NCI-H345 treated with DMSO at 0.1 percent for 48 hours (cell line): ENCODE results near the gene ZYG11B.
"Not testable (repeated sequence)": the region's sequence is repeated elsewhere in the genome, so short reads cannot be mapped to it uniquely, and the experiment has no call there.

ENCODE experiments used
- DNase-seq: peaks from one replicate; lab custom pipeline; 2025; ENCODE audit not compliant: unreplicated experiment; lab: John Stamatoyannopoulos, UW

The ZYG11B gene

GRCh38 chr1:52706941-52707926 lies 19.0 kb upstream of the ZYG11B start:
- DNase-seq: no peak

GRCh38 chr1:52707927-52708655 lies 18.2 kb upstream of the ZYG11B start:
- DNase-seq: no peak

GRCh38 chr1:52709016-52709415 lies 17.2 kb upstream of the ZYG11B start:
- no peak for DNase-seq

GRCh38 chr1:52713590-52713989 lies 12.7 kb upstream of the ZYG11B start:
- DNase-seq: no peak

- DNase-seq: not testable (repeated sequence)
Measured at GRCh38 chr1:52715296-52715695, 11.0 kb upstream of the ZYG11B start.

GRCh38 chr1:52723260-52723659 lies 3.0 kb upstream of the ZYG11B start:
- DNase-seq: no peak

GRCh38 chr1:52725903-52726264 lies 369 bp upstream of the ZYG11B start:
- DNase-seq: no peak

GRCh38 chr1:52727114-52727586 lies 897 bp downstream of the ZYG11B start:
- no peak for DNase-seq

- no peak for DNase-seq
Measured at GRCh38 chr1:52727956-52728656, 1.9 kb downstream of the ZYG11B start.

GRCh38 chr1:52733368-52733767 lies 7.1 kb downstream of the ZYG11B start:
- no peak for DNase-seq

- DNase-seq: not testable (repeated sequence)
Measured at GRCh38 chr1:52735371-52735770, 9.1 kb downstream of the ZYG11B start.

GRCh38 chr1:52738148-52738547 lies 11.9 kb downstream of the ZYG11B start:
- no peak for DNase-seq

GRCh38 chr1:52738893-52739292 lies 12.6 kb downstream of the ZYG11B start:
- DNase-seq: no peak

GRCh38 chr1:52739699-52740467 lies 13.6 kb downstream of the ZYG11B start:
- DNase-seq: no peak

- DNase-seq: no peak
Measured at GRCh38 chr1:52741259-52741658, 15.0 kb downstream of the ZYG11B start.

GRCh38 chr1:52746189-52746588 lies 19.9 kb downstream of the ZYG11B start:
- no peak for DNase-seq

GRCh38 chr1:52747450-52747849 lies 21.2 kb downstream of the ZYG11B start:
- no peak for DNase-seq

- no peak for DNase-seq
Measured at GRCh38 chr1:52748119-52748518, 21.9 kb downstream of the ZYG11B start.

- not testable (repeated sequence) for DNase-seq
Measured at GRCh38 chr1:52749496-52749895, 23.2 kb downstream of the ZYG11B start.

- not testable (repeated sequence) for DNase-seq
Measured at GRCh38 chr1:52750139-52750538, 23.9 kb downstream of the ZYG11B start.
